ENCODE measurements around the gene B3GALT5.
"Not testable (repeated sequence)": the region's sequence is repeated elsewhere in the genome, so short reads cannot be mapped to it uniquely, and the experiment has no call there.

Gene B3GALT5

DNA sequence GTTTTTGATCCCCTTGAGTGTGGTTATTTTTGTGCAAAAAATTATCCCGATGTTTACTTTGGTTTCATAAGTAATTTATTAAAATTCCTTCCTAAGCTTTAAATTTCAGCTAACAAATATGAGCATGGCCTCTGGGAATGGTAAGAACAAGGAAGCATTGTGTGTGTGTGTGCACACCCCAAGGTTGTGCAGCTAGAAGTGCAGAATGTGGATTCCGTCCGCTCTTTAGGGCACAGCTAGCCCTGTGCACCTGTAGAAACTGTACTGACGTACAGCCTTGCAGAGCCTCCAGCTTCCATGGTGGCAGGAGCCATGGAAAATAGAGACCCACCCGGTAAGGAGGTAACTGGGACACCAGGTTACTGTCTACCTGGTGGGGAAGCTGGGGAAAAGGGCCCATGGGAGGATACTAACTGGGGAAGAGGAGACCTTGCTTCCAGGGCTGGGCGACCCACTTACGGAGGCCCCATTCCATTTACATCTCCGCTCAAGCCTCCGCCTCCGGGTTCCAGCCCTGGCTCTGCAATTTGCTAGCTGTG is 54.7 kb downstream of the B3GALT5 start:
- no peak for DNase-seq (ENCODE audit: low spot score)

GRCh38 chr21:39668369-39668768 is 55.6 kb downstream of the B3GALT5 start:
- DNase-seq (ENCODE audit: low spot score) = no peak

- no peak for DNase-seq (ENCODE audit: low spot score)
Measured at GRCh38 chr21:39669485-39669884, 56.7 kb downstream of the B3GALT5 start.

DNA sequence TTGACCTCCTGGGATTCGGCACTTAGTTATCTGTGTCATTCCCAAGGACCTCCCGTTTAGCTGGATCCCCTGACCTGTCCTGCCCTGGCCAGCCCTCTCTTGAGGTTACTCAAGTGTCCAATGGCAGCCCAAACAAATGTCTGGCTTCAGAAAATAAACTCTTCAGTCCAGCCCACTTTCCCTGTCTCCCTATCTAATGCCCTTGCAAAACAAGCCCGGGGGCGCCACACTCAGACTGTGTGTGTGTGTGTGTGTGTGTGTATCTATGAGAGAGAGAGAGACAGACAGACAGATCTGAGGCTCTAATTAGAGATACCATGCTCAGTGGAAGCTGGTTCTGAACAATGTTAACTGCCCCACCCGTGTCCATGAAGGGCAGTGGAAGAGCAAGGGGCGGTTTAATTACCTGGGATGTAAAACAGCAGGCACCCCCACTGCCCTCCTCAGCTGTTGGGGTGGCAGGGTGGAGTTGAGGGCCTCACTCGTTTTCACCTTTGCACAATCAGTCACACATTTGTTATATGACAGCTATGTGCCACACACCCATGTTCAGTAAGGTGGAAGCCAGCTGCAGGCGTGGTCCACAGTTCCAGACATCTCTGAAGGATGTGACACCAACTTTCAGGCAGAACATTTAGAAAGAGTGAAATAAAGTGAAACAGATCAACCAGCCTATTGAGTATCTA is 57.4 kb downstream of the B3GALT5 start:
- no peak for DNase-seq (ENCODE audit: low spot score)

- DNase-seq (ENCODE audit: low spot score) = no peak
Measured at GRCh38 chr21:39670701-39671100, 58.0 kb downstream of the B3GALT5 start.

- no peak for DNase-seq (ENCODE audit: low spot score)
Measured at GRCh38 chr21:39671986-39672385, 59.2 kb downstream of the B3GALT5 start.

GRCh38 chr21:39673163-39673562 is 60.4 kb downstream of the B3GALT5 start:
- DNase-seq (ENCODE audit: low spot score) = no peak

- no peak for DNase-seq (ENCODE audit: low spot score)
Measured at GRCh38 chr21:39673736-39674135, 61.0 kb downstream of the B3GALT5 start.

- no peak for DNase-seq (ENCODE audit: low spot score)
Measured at GRCh38 chr21:39674801-39675200, 62.1 kb downstream of the B3GALT5 start.

DNA sequence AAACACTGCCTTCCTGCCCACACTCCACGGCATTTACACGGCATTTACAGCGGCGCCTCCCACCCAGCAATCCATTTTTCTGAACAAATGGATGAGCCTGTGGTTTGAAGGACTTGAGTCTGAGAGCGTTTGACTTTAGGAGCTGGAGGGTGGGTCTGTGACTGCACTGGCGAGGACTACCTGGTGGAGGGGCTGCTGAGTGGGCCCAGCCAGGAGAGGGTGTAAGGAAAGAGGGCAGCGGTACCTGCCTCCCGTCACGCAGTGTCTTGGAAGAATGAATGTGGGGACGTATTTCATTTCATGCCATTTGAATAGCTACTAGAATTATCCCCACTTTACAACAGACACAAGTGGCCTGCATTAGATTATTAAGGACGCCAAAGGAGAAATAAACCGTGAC is 62.9 kb downstream of the B3GALT5 start:
- no peak for DNase-seq (ENCODE audit: low spot score)

DNA sequence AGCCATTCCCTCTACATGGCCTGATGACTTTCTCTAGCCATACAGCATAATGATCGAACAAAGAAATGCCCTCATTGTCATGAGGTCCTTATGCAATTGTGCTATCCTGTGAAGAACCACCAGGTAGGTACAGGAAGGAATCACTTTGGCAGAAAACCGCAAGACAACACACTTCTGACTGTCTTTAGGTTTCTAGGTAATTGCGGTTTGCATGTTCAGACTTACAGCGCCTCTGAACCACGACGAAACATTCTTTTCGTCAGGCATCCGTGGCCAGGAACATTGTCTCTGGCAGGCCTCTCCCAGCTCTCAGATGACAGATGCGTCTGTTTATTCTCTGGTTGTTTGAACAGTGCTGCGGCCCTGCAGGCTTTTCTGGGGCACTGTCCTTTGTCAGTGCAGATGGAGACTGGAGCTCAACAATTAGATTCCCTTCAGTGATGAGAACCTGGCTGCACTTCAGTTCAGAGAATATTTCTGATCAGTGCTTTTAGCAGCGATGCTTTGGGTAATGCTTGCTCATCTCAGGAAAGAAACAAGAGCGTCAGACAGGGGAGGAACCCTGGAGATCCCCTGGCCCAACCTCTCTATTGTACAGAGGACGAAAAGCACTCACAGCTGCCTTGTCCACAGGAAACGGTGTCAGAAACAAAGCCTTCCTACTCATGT is 63.4 kb downstream of the B3GALT5 start:
- DNase-seq (ENCODE audit: low spot score) = peak; percentile 11

DNA sequence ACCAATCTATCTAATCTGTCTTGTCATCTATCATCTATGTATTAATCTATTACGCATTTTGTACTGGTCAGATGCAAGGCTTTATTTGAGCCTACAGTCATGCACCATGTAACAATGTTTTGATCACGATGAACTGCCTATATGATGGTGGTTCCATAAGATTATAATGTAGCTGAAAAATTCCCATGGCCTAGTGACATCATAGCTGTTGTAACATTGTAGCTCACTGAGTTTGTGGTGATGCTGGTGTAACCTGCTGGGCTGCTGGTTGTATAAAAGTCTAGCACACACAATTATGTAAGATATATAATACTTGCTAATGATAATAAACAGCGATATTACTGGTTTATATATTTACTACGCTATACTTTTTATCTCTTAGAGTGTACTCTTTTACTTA is 67.5 kb downstream of the B3GALT5 start:
- DNase-seq (ENCODE audit: low spot score) = no peak

- no peak for DNase-seq (ENCODE audit: low spot score)
Measured at GRCh38 chr21:39681257-39681656, 68.5 kb downstream of the B3GALT5 start.

DNA sequence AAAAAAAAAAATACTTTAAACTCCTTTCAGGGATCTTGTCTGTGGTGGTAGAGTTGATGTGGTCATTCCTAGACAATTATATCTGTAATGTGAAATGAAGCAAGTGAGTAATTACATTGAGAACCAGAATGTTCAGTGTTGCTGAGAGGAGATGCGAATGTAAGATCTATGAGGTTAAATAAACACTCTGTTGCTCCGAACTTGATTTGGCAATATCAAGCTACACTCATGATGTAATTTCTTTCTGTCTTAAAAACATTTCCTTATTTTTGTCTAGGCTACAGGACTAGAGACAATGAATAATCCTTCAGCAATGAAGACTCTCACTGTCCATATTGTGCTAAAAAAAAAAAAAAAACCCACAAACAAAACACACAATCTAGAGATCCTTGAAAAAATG is 69.1 kb downstream of the B3GALT5 start:
- DNase-seq (ENCODE audit: low spot score) = no peak

GRCh38 chr21:39685236-39685635 is 72.5 kb downstream of the B3GALT5 start:
- no peak for DNase-seq (ENCODE audit: low spot score)

DNA sequence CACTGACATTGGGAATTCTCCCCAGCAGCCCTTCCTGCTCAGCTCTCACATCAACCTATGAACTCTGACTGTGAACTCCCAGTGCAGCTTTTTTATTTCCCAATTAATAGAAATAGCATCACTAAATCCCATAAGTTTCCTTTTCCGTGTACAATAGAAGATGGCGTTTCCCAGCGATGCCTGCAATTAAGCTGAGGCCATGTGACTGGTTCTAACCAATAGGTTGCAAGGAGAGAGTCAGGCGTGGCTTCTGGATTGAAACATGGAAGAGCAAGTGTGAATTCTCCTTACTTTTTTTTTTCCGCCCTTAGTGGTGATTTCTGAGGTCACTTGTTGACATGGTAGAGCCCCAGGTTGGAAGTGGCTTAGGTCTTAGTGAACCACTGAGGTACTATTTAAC is 73.3 kb downstream of the B3GALT5 start:
- no peak for DNase-seq (ENCODE audit: low spot score)

DNA sequence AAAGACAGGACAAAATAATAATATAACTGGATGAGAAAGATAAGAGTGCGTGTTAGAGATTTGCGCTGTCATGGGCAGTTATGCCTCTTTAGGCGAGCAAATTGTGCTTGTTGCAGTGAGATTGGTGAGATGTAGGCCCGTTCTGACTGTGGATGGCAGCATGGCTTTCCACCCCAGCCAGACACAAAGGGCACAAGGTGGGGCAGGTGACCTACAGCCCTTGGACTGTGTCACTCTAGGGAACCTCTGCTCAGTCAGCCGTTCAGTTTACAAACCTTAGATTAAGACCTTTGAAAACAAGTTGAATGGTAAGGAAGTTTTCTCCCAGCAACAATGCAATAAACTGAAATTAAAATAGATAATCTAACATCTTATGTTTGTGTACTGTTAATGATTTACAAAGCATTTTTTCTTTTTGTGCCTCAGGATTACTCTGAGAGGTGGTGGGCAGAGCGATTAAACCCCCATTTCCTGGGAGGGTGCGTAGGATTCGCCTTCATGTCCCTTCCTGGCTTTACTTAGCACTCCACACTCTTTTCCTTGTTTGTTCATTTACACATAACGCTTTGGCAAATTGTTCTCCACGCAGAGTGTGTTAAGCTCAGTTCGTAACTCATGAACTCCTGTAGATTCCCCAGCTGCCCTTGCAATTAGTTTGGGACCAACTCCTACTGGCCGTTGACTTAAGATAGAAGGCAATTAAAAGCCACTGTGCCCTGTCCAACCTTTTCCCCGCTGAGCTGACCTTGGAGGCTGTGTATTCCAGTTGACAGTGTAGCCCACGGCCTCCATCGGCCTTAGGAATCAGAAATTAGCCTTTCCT is 74.1 kb downstream of the B3GALT5 start:
- no peak for DNase-seq (ENCODE audit: low spot score)

GRCh38 chr21:39688010-39688409 is 75.3 kb downstream of the B3GALT5 start:
- no peak for DNase-seq (ENCODE audit: low spot score)

DNA sequence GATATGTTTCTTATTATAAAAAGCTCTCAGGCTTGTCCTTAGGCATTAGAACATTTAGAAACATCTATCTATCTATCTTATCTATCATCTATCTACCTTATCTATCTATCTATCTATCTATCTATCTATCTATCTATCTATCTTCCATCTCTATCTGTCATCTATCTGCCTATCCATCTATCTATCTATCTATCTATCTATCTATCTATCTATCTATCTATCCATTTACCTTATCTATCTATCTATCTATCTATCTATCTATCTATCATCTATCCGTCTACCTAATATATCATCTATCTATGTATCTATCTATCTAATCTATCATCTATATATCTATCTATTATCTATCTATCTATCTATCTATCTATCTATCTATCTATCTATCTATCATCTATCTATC is 77.1 kb downstream of the B3GALT5 start:
- DNase-seq (ENCODE audit: low spot score) = not testable (repeated sequence)

DNA sequence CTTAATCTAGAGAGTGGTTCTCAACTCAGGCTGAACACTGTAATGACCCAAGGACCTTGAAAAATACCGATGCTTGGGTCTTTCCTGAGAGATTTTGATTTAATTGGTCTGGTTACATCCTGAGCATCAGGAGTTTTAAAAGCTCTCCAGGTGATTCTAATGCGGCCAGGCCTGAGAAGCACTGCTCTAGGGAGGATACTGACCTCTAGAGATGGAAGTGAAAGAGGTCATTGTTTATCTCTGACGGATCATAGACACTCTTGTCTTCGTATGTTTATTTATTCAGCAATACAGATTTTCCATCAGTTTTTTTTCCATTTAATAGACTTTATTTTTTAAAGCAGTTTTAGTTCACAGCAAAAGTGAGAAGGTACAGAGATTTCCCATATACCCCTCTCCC is 77.7 kb downstream of the B3GALT5 start:
- no peak for DNase-seq (ENCODE audit: low spot score)

- peak; percentile 31 for DNase-seq (ENCODE audit: low spot score)
Measured at GRCh38 chr21:39694750-39695149, 82.0 kb downstream of the B3GALT5 start.

DNA sequence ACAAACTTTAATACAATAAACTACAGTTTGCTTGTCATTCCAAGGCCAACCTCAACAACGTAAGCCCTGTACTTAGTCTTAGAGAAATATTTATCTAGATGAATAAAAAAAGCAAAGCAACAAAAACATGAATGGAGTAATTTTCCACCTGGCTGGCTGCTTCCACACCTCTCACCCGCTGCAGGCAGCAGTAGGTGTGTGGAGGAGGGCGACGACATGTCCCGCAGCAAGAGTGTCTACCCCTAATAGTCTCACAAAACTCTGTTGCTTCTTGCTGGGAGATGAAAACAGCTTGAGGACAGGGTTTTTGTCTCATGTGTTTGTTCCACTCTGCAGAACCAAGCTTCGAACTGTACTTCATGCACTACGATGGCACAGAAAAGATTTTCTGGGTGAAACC is 83.5 kb downstream of the B3GALT5 start:
- no peak for DNase-seq (ENCODE audit: low spot score)

DNA sequence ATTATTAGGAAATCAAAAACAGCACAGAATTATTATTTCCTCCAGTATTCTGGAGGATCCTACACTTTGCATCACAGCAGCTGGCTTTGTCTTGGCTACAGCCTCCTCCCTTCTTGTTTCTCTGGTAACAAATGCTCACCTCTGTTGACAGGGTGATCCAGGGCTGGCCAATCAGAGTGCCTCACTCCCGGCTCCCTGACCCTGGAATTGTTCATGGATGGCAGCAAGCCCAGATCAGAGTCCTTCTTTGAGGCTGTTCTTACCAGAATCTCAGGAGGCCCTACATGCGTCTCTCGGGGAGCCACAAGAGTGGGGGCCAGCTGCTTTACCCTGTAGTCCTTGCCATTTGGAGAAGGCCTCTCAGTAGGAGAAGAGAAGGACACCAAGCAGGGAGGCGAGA is 83.9 kb downstream of the B3GALT5 start:
- DNase-seq (ENCODE audit: low spot score) = no peak
